OCI-LY3 (cell line): ENCODE measurements around the gene DAB2.

Experiments used
- H2AFZ ChIP-seq: fragments of 200-600, 300-600 bp; shearing (Covaris generic); 2 replicates; pipeline ENCODE4 v1.6.0; 2014; ENCODE audit warnings: antibody characterized with exemption, low read depth, low read length
- H3K27ac ChIP-seq: fragments of 200-600, 300-600 bp; sonication (generic); 2 replicates; pipeline ENCODE4 v1.5.1; 2014; ENCODE audit warnings: mild to moderate bottlenecking, low read length, moderate library complexity, mixed read lengths
- H3K27me3 ChIP-seq: fragments of 200-600, 300-600 bp; sonication (generic); 2 replicates; pipeline ENCODE4 v1.6.1; 2014; ENCODE audit warnings: low read depth, low read length, mixed read lengths
- H3K36me3 ChIP-seq: fragments of 200-600, 300-600 bp; sonication (generic); replicated peaks from 2 replicates; pipeline ENCODE3; 2014; ENCODE audit warnings: low read depth, low read length, mixed read lengths
- H3K4me1 ChIP-seq: fragments of 300-600, 200-600 bp; sonication (generic); 2 replicates; pipeline ENCODE4 v1.6.1; 2014; ENCODE audit warnings: low read length, mixed read lengths
- H3K4me2 ChIP-seq: fragments of 200-600, 300-600 bp; sonication (generic); 2 replicates; pipeline ENCODE4 v1.6.1; 2014; ENCODE audit warnings: low read length, mixed read lengths
- H3K4me3 ChIP-seq: fragments of 300-600, 200-600 bp; sonication (generic); 2 replicates; pipeline ENCODE4 v1.5.1; 2014; ENCODE audit warnings: antibody characterized with exemption, mild to moderate bottlenecking, low read length, moderate library complexity
- H3K79me2 ChIP-seq: fragments of 300-600, 200-600 bp; shearing (Covaris generic); 2 replicates; pipeline ENCODE4 v1.6.1; 2014; ENCODE audit warnings: mild to moderate bottlenecking, low read length, mixed read lengths
- H3K9ac ChIP-seq: fragments of 300-600, 200-600 bp; shearing (Covaris generic); 2 replicates; pipeline ENCODE4 v1.6.0; 2014; ENCODE audit warnings: mild to moderate bottlenecking, low read length, moderate library complexity
- H3K9me3 ChIP-seq: fragments of 200-600, 300-600 bp; shearing (Covaris generic); 2 replicates; pipeline ENCODE4 v1.6.1; 2014; ENCODE audit warnings: low read length, mixed read lengths; ENCODE audit not compliant: insufficient read depth
- H4K20me1 ChIP-seq: fragments of 200-600, 300-600 bp; sonication (generic); 2 replicates; pipeline ENCODE4 v1.6.1; 2016; ENCODE audit warnings: low read length, mixed read lengths; ENCODE audit not compliant: insufficient read depth
- CTCF ChIP-seq: fragments of 200-600, 300-600 bp; sonication (generic); IDR thresholded peaks from 2 replicates; pipeline ENCODE4 v1.5.1; 2014; ENCODE audit warnings: antibody characterized with exemption, low read length, low read depth
- EZH2phosphoT487 ChIP-seq: fragments of 200-600 bp; shearing (Covaris generic); IDR thresholded peaks from 2 replicates; pipeline ENCODE4 v1.6.1; 2018; ENCODE audit warnings: antibody characterized with exemption, mixed run types, low read depth

DAB2 gene

GRCh38 chr5:39461007-39461682 lies 36.4 kb upstream of the DAB2 start:
- Histone ChIP-seq H3K4me1 (peaks cover 48% of the 10 kb centered on the region), H3K9me3 (no peaks in the 10 kb centered on the region), H2AFZ (0 out of 2 replicates have a peak overlapping the region, but pooled peaks have one; percentile 33), H3K4me2 (peak overlapping the region; percentile 69), H3K79me2 (no peaks in the 10 kb centered on the region), H3K9ac (peak overlapping the region; percentile 43; the same call in 1 of the 2 replicates), H3K27ac (peak overlapping the region; percentile 83), H3K27me3 (no peaks in the 10 kb centered on the region), H3K36me3 (no peaks in the 10 kb centered on the region), H3K4me3 (peak overlapping the region; percentile 23), H4K20me1 (no peaks in the 10 kb centered on the region)
- TF ChIP-seq EZH2phosphoT487 (no peak), CTCF (no peak)

DNA sequence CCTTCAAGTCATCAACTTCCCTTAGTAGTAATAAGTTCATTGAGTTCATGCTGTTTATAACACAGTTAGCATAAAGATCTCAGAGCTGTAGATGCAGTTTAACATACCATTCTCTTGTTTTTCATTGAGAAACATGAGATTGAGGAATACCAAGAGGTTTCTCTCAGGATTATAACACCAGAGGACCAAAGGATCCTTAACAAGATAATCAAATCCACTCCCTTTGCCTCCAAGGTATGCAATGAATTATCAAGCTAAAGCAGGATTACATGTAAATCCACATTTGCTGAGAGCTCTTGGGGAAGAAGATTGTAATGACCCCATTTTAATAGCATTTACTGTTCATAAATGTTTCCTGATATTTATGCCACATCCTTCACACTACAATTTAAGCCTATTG lies 35.1 kb upstream of the DAB2 start:
- Histone ChIP-seq H3K4me2 (peak overlapping the region; percentile 69), H3K27ac (peak overlapping the region; percentile 83), H3K27me3 (no peaks in the 10 kb centered on the region)

GRCh38 chr5:39459071-39459470 lies 34.3 kb upstream of the DAB2 start:
- Histone ChIP-seq H4K20me1 (no peaks in the 10 kb centered on the region), H3K27ac (no peak overlapping the region), H3K9ac (no peak overlapping the region), H3K9me3 (no peaks in the 10 kb centered on the region), H2AFZ (no peak overlapping the region), H3K79me2 (no peaks in the 10 kb centered on the region), H3K27me3 (no peaks in the 10 kb centered on the region), H3K36me3 (no peaks in the 10 kb centered on the region), H3K4me1 (peaks cover 60% of the 10 kb centered on the region), H3K4me3 (no peak overlapping the region), H3K4me2 (no peak overlapping the region)
- TF ChIP-seq CTCF, result no peak
- no peak for TF ChIP-seq EZH2phosphoT487

More for the DNA sequence above, 35.1 kb upstream of the DAB2 start:
- Histone ChIP-seq H3K36me3 (no peaks in the 10 kb centered on the region), H3K4me3 (no peak overlapping the region), H3K9me3 (no peaks in the 10 kb centered on the region), H3K79me2 (no peaks in the 10 kb centered on the region), H3K9ac (no peak overlapping the region), H4K20me1 (no peaks in the 10 kb centered on the region), H2AFZ (no peak overlapping the region), H3K4me1 (peaks cover 60% of the 10 kb centered on the region)
- TF ChIP-seq EZH2phosphoT487 (no peak), CTCF (no peak)

- Histone ChIP-seq H3K27ac (peak overlapping the region; percentile 26; the same call in 1 of the 2 replicates), H3K4me3 (peak overlapping the region; percentile 62), H3K9me3 (no peaks in the 10 kb centered on the region), H2AFZ (0 out of 2 replicates have a peak overlapping the region, but pooled peaks have one; percentile 43), H3K4me1 (peaks cover 46% of the 10 kb centered on the region), H3K9ac (peak overlapping the region; percentile 46; the same call in 1 of the 2 replicates), H3K79me2 (no peaks in the 10 kb centered on the region), H3K36me3 (no peaks in the 10 kb centered on the region), H3K4me2 (peak overlapping the region; percentile 71), H3K27me3 (no peaks in the 10 kb centered on the region), H4K20me1 (no peaks in the 10 kb centered on the region)
- no peak for TF ChIP-seq EZH2phosphoT487
- TF ChIP-seq CTCF, result no peak
Measured at GRCh38 chr5:39455645-39456044, 30.9 kb upstream of the DAB2 start.
